Measurements from ENCODE around the gene ZBED3.
"Not testable (repeated sequence)": the region's sequence is repeated elsewhere in the genome, so short reads cannot be mapped to it uniquely, and the experiment has no call there.

Gene ZBED3

GRCh38 chr5:77080905-77081304, 6.2 kb downstream of the ZBED3 start:
- no peak overlapping the region for H3K4me3 ChIP-seq (ENCODE audit: control insufficient read depth, low read depth, low read length)
- no peak for TF ChIP-seq CTCF (conservative IDR thresholded peaks at IDR 0.05; ENCODE audit: control insufficient read depth, insufficient read depth, low read depth, low read length)
- DNase-seq (ENCODE audit: low read depth) = no peak

- not testable (repeated sequence) for DNase-seq (ENCODE audit: low read depth); H3K4me3 ChIP-seq (ENCODE audit: control insufficient read depth, low read depth, low read length)
Measured at GRCh38 chr5:77080479-77080878, 6.6 kb downstream of the ZBED3 start.

DNA sequence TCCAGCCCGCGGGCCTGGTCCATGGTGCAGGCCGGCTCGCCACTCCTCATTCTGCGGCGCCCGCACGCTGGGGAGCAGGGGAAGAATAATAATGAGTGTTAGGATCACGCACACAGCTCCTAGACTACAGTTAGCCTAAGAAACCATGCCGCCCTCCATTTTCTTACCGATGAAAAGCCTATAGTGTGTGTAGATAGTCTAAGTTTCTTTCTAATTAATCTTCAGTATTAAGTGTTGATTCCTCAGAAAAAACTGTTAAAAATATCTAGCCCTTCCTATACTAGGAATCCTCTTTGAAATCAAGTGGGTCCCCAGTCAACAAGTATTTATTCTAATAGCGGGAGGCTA, 9.3 kb downstream of the ZBED3 start:
- DNase-seq (ENCODE audit: low read depth) = no peak
- no peak for TF ChIP-seq CTCF (conservative IDR thresholded peaks at IDR 0.05; ENCODE audit: control insufficient read depth, insufficient read depth, low read depth, low read length)
- peak overlapping the region; percentile 19 for H3K4me3 ChIP-seq (ENCODE audit: control insufficient read depth, low read depth, low read length)

- no peak for TF ChIP-seq CTCF (conservative IDR thresholded peaks at IDR 0.05; ENCODE audit: control insufficient read depth, insufficient read depth, low read depth, low read length)
- DNase-seq (ENCODE audit: low read depth) = peak; percentile 60
- peak overlapping the region; percentile 44 for H3K4me3 ChIP-seq (ENCODE audit: control insufficient read depth, low read depth, low read length)
Measured at GRCh38 chr5:77076961-77077828, 9.9 kb downstream of the ZBED3 start.

GRCh38 chr5:77074745-77075144, 12.3 kb downstream of the ZBED3 start:
- DNase-seq (ENCODE audit: low read depth) = no peak
- TF ChIP-seq CTCF (conservative IDR thresholded peaks at IDR 0.05; ENCODE audit: control insufficient read depth, insufficient read depth, low read depth, low read length) = no peak
- H3K4me3 ChIP-seq (ENCODE audit: control insufficient read depth, low read depth, low read length) = no peak overlapping the region

GRCh38 chr5:77073667-77074066, 13.4 kb downstream of the ZBED3 start:
- TF ChIP-seq CTCF (conservative IDR thresholded peaks at IDR 0.05; ENCODE audit: control insufficient read depth, insufficient read depth, low read depth, low read length) = no peak
- no peak for DNase-seq (ENCODE audit: low read depth)
- H3K4me3 ChIP-seq (ENCODE audit: control insufficient read depth, low read depth, low read length) = no peak overlapping the region

DNA sequence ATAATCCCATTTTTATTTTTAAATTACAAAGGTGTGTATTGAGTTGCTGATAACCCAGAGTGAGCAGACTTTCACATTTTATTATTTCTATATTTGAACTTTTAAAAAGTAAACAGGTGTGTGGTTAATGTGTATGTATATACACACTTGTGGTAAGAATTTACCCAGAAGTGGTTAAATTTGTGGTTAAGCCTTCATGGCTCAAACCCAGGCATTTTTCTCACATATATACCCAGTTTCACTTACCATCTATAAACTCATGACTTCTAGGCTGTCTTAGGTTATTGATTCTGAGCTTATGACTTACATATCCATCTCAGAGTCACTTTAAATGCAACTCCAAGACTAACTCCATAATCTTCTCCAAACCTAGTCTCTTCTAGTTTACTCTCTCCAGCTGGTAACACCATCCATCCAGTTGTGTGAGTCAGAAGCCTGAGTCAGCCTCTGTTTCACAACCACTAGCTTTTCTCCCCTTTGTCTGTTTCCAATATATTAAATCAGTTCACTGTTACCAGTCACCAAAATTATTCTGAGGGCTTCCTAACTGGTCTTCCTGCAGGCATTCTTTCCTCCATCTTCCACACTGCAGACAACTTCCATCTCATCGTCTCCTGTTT, 20.2 kb downstream of the ZBED3 start:
- DNase-seq (ENCODE audit: low read depth) = peak; percentile 92
- H3K4me3 ChIP-seq (ENCODE audit: control insufficient read depth, low read depth, low read length) = no peak overlapping the region
- TF ChIP-seq CTCF (conservative IDR thresholded peaks at IDR 0.05; ENCODE audit: control insufficient read depth, insufficient read depth, low read depth, low read length) = no peak

Data from fibroblast of mammary gland (primary cell).